ENCODE results near the gene PURB.
"Not testable (repeated sequence)": the region's sequence is repeated elsewhere in the genome, so short reads cannot be mapped to it uniquely, and the experiment has no call there.

Gene PURB

GRCh38 chr7:44854644-44855364 is 30.5 kb downstream of the PURB start:
- DNase-seq (ENCODE audit: low read depth in 3 of 3, low spot score in 1 of 3) = no peak

GRCh38 chr7:44853391-44853790 is 31.9 kb downstream of the PURB start:
- no peak for DNase-seq (ENCODE audit: low read depth in 3 of 3, low spot score in 1 of 3)

GRCh38 chr7:44852590-44852989 is 32.7 kb downstream of the PURB start:
- no peak for DNase-seq (ENCODE audit: low read depth in 3 of 3, low spot score in 1 of 3)

GRCh38 chr7:44849885-44850544 is 35.3 kb downstream of the PURB start:
- no peak for DNase-seq (ENCODE audit: low read depth in 3 of 3, low spot score in 1 of 3)

- DNase-seq (ENCODE audit: low read depth in 3 of 3, low spot score in 1 of 3) = no peak
These were observed 36.0 kb downstream of the PURB start for GRCh38 chr7:44849259-44849884.

- peak; percentile 99 to 100 (median 99) for DNase-seq (ENCODE audit: low read depth in 3 of 3, low spot score in 1 of 3)
These were observed 37.3 kb downstream of the PURB start, which contains the start of gene H2AZ2 for GRCh38 chr7:44847920-44848634. TSS of gene H2AZ2 (minus strand) at chr7:44848087. CDS start at chr7:44847971, 116 bp downstream.

- peak; percentile 72 to 76 (median 74) for DNase-seq (ENCODE audit: low read depth in 3 of 3, low spot score in 1 of 3)
These were observed 37.8 kb downstream of the PURB start for GRCh38 chr7:44847509-44847919.

GRCh38 chr7:44846816-44847508 is 38.4 kb downstream of the PURB start:
- DNase-seq (ENCODE audit: low read depth in 3 of 3, low spot score in 1 of 3) = no peak

- DNase-seq (ENCODE audit: low read depth in 3 of 3, low spot score in 1 of 3) = not testable (repeated sequence)
These were observed 38.9 kb downstream of the PURB start for GRCh38 chr7:44846390-44846789.

- DNase-seq (ENCODE audit: low read depth in 3 of 3, low spot score in 1 of 3) = no peak
These were observed 39.9 kb downstream of the PURB start for GRCh38 chr7:44845451-44845850.

GRCh38 chr7:44843440-44843839 is 41.9 kb downstream of the PURB start:
- not testable (repeated sequence) for DNase-seq (ENCODE audit: low read depth in 3 of 3, low spot score in 1 of 3)

GRCh38 chr7:44842675-44843074 is 42.7 kb downstream of the PURB start:
- not testable (repeated sequence) for DNase-seq (ENCODE audit: low read depth in 3 of 3, low spot score in 1 of 3)

GRCh38 chr7:44838751-44839150 is 46.6 kb downstream of the PURB start:
- no peak for DNase-seq (ENCODE audit: low read depth in 3 of 3, low spot score in 1 of 3)

- no peak for DNase-seq (ENCODE audit: low read depth in 3 of 3, low spot score in 1 of 3)
These were observed 57.8 kb downstream of the PURB start for GRCh38 chr7:44827567-44827966.
